ENCODE data around the gene GBP7.
"Not testable (repeated sequence)": the region's sequence is repeated elsewhere in the genome, so short reads cannot be mapped to it uniquely, and the experiment has no call there.

GBP7 gene

GRCh38 chr1:89147678-89148658, 27.8 kb downstream of the GBP7 start:
- no peak overlapping the region for H3K4me3 Mint-ChIP-seq
- no peak overlapping the region for H3K27ac Mint-ChIP-seq
- peaks cover 13% of the 10 kb centered on the region for H3K4me1 Mint-ChIP-seq (ENCODE audit: low read depth)
- H3K36me3 Mint-ChIP-seq (ENCODE audit: low read depth) = no peaks in the 10 kb centered on the region
- no peak for DNase-seq
- no peaks in the 10 kb centered on the region for H3K27me3 Mint-ChIP-seq
- H3K9me3 Mint-ChIP-seq = no peaks in the 10 kb centered on the region

GRCh38 chr1:89146721-89147120, 29.1 kb downstream of the GBP7 start:
- peaks cover 12% of the 10 kb centered on the region for H3K4me1 Mint-ChIP-seq (ENCODE audit: low read depth)
- no peak overlapping the region for H3K4me3 Mint-ChIP-seq
- no peaks in the 10 kb centered on the region for H3K27me3 Mint-ChIP-seq
- no peaks in the 10 kb centered on the region for H3K36me3 Mint-ChIP-seq (ENCODE audit: low read depth)
- H3K9me3 Mint-ChIP-seq = no peaks in the 10 kb centered on the region
- H3K27ac Mint-ChIP-seq = no peak overlapping the region
- no peak for DNase-seq

- no peak for DNase-seq
- Mint-ChIP-seq H3K36me3 (ENCODE audit: low read depth) (no peaks in the 10 kb centered on the region), H3K9me3 (peaks cover 5% of the 10 kb centered on the region), H3K27ac (no peak overlapping the region), H3K4me3 (no peak overlapping the region), H3K27me3 (no peaks in the 10 kb centered on the region), H3K4me1 (ENCODE audit: low read depth) (peaks cover 20% of the 10 kb centered on the region)
Observed at GRCh38 chr1:89143484-89143883, 32.3 kb downstream of the GBP7 start.

GRCh38 chr1:89142160-89142559, 33.6 kb downstream of the GBP7 start:
- peaks cover 9% of the 10 kb centered on the region for H3K9me3 Mint-ChIP-seq
- H3K4me1 Mint-ChIP-seq (ENCODE audit: low read depth) = peaks cover 20% of the 10 kb centered on the region
- H3K27me3 Mint-ChIP-seq = no peaks in the 10 kb centered on the region
- no peak overlapping the region for H3K4me3 Mint-ChIP-seq
- DNase-seq = no peak
- H3K27ac Mint-ChIP-seq = no peak overlapping the region
- no peaks in the 10 kb centered on the region for H3K36me3 Mint-ChIP-seq (ENCODE audit: low read depth)

- Mint-ChIP-seq H3K9me3 (peaks cover 13% of the 10 kb centered on the region), H3K27ac (no peak overlapping the region), H3K27me3 (no peaks in the 10 kb centered on the region), H3K36me3 (ENCODE audit: low read depth) (peaks cover 1% of the 10 kb centered on the region), H3K4me1 (ENCODE audit: low read depth) (peaks cover 19% of the 10 kb centered on the region), H3K4me3 (no peak overlapping the region)
- no peak for DNase-seq
Observed at GRCh38 chr1:89133747-89134146, 42.1 kb downstream of the GBP7 start.

- H3K4me1 Mint-ChIP-seq (ENCODE audit: low read depth) = peaks cover 41% of the 10 kb centered on the region
- H3K27ac Mint-ChIP-seq = no peak overlapping the region
- no peaks in the 10 kb centered on the region for H3K27me3 Mint-ChIP-seq
- peaks cover 9% of the 10 kb centered on the region for H3K9me3 Mint-ChIP-seq
- no peak for DNase-seq
- peaks cover 11% of the 10 kb centered on the region for H3K36me3 Mint-ChIP-seq (ENCODE audit: low read depth)
- H3K4me3 Mint-ChIP-seq = no peak overlapping the region
Observed at GRCh38 chr1:89130716-89131115, 45.1 kb downstream of the GBP7 start.

GRCh38 chr1:89129911-89130310, 45.9 kb downstream of the GBP7 start:
- no peaks in the 10 kb centered on the region for H3K27me3 Mint-ChIP-seq
- DNase-seq = no peak
- peaks cover 6% of the 10 kb centered on the region for H3K9me3 Mint-ChIP-seq
- H3K27ac Mint-ChIP-seq = peak overlapping the region; percentile 97
- peaks cover 19% of the 10 kb centered on the region for H3K36me3 Mint-ChIP-seq (ENCODE audit: low read depth)
- no peak overlapping the region for H3K4me3 Mint-ChIP-seq
- H3K4me1 Mint-ChIP-seq (ENCODE audit: low read depth) = peaks cover 41% of the 10 kb centered on the region

GRCh38 chr1:89128003-89128458, 47.8 kb downstream of the GBP7 start:
- DNase-seq = not testable (repeated sequence)
- Mint-ChIP-seq H3K27ac (peak overlapping the region; percentile 100), H3K4me3 (peak overlapping the region; percentile 74)

GRCh38 chr1:89126602-89127565, 48.9 kb downstream of the GBP7 start:
- Mint-ChIP-seq H3K4me3 (peak overlapping the region; percentile 96), H3K4me1 (ENCODE audit: low read depth) (peaks cover 62% of the 10 kb centered on the region), H3K27ac (peak overlapping the region; percentile 100), H3K36me3 (ENCODE audit: low read depth) (peaks cover 50% of the 10 kb centered on the region)
- not testable (repeated sequence) for H3K9me3 Mint-ChIP-seq, H3K27me3 Mint-ChIP-seq
- DNase-seq = peak; percentile 82

More at GRCh38 chr1:89128003-89128458, 47.8 kb downstream of the GBP7 start:
- not testable (repeated sequence) for H3K9me3 Mint-ChIP-seq, H3K27me3 Mint-ChIP-seq
- Mint-ChIP-seq H3K4me1 (ENCODE audit: low read depth) (peaks cover 50% of the 10 kb centered on the region), H3K36me3 (ENCODE audit: low read depth) (peaks cover 38% of the 10 kb centered on the region)

GRCh38 chr1:89125913-89126580, 49.8 kb downstream of the GBP7 start, which contains the start of gene GBP2:
Gene GBP2, minus strand, starts transcription at chr1:89126114. Its CDS starts 4,148 bp downstream, at chr1:89121966.
- peaks cover 3% of the 10 kb centered on the region for H3K9me3 Mint-ChIP-seq
- H3K36me3 Mint-ChIP-seq (ENCODE audit: low read depth) = peaks cover 57% of the 10 kb centered on the region
- H3K27ac Mint-ChIP-seq = peak within 1 kb of the TSS; percentile 100
- H3K4me3 Mint-ChIP-seq = peak within 1 kb of the TSS; percentile 96
- H3K4me1 Mint-ChIP-seq (ENCODE audit: low read depth) = peaks cover 67% of the 10 kb centered on the region
- no peaks in the 10 kb centered on the region for H3K27me3 Mint-ChIP-seq
- no peak for DNase-seq

GRCh38 chr1:89125240-89125912, 50.4 kb downstream of the GBP7 start:
- no peak for DNase-seq
- H3K27ac Mint-ChIP-seq = peak overlapping the region; percentile 100
- peaks cover 62% of the 10 kb centered on the region for H3K36me3 Mint-ChIP-seq (ENCODE audit: low read depth)
- peaks cover 66% of the 10 kb centered on the region for H3K4me1 Mint-ChIP-seq (ENCODE audit: low read depth)
- H3K27me3 Mint-ChIP-seq = no peaks in the 10 kb centered on the region
- peaks cover 3% of the 10 kb centered on the region for H3K9me3 Mint-ChIP-seq
- H3K4me3 Mint-ChIP-seq = peak overlapping the region; percentile 96

- no peak for DNase-seq
- Mint-ChIP-seq H3K27me3 (no peaks in the 10 kb centered on the region), H3K27ac (peak overlapping the region; percentile 70), H3K4me3 (peak overlapping the region; percentile 37), H3K36me3 (ENCODE audit: low read depth) (peaks cover 54% of the 10 kb centered on the region), H3K4me1 (ENCODE audit: low read depth) (peaks cover 39% of the 10 kb centered on the region), H3K9me3 (no peaks in the 10 kb centered on the region)
Observed at GRCh38 chr1:89121641-89122040, 54.2 kb downstream of the GBP7 start.

GRCh38 chr1:89114662-89115061, 61.1 kb downstream of the GBP7 start:
- Mint-ChIP-seq H3K4me1 (ENCODE audit: low read depth) (peaks cover 43% of the 10 kb centered on the region), H3K9me3 (no peaks in the 10 kb centered on the region), H3K36me3 (ENCODE audit: low read depth) (no peaks in the 10 kb centered on the region), H3K27me3 (no peaks in the 10 kb centered on the region), H3K4me3 (no peak overlapping the region), H3K27ac (peak overlapping the region; percentile 31)
- no peak for DNase-seq
